Measurements from ENCODE around the gene ESRRG.

Gene ESRRG

DNA sequence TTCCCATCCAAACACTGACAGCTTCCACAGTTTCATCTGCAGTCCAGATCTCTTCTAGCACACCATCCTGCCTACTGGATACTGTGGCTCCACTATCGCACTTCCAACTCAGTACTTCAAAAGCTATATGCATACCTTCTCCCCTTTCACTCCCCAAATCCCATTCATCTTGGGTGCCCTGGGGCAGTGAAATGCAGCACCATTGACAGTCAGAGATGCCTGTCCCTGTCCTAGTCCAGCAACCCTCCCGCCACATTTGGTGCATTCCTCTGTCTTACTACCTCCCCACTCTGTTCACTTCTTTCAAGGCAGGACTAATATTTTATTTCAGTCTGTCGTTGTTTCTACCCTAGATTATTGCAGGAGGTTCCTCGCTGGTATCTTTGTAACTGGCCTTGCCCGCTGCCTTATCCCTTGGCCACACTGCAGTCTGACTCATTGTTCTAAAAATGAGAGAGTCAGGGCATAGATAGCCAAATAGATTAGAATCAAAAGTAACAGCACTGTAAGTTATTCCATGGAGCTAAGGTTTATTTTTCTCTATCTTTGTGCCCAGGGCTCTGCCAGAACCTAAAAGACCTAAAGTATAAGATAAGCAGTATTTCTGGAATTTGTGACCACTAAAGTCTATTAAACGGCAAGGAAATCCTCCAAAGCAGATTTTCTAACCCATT is 96.7 kb downstream of the ESRRG start:
- DNase-seq = no peak

DNA sequence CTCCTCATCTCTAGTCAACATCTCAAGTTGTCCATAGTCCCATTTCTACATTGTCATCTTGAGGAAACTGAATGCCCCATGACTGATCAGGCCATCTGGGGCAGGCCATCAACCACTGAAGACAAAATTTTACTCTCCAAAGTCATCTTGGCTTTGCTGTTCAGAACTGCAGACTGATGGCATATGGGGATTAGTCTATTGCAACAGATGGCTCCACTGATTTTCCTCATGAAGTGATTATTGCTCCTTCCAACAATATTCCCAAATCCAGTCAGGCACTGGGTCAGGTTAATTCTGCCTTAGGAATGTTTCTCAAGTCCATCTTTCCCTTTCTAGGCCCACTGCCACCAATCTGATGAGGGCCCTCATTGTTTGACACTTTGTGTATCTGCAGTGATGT is 101.7 kb downstream of the ESRRG start:
- DNase-seq = no peak

DNA sequence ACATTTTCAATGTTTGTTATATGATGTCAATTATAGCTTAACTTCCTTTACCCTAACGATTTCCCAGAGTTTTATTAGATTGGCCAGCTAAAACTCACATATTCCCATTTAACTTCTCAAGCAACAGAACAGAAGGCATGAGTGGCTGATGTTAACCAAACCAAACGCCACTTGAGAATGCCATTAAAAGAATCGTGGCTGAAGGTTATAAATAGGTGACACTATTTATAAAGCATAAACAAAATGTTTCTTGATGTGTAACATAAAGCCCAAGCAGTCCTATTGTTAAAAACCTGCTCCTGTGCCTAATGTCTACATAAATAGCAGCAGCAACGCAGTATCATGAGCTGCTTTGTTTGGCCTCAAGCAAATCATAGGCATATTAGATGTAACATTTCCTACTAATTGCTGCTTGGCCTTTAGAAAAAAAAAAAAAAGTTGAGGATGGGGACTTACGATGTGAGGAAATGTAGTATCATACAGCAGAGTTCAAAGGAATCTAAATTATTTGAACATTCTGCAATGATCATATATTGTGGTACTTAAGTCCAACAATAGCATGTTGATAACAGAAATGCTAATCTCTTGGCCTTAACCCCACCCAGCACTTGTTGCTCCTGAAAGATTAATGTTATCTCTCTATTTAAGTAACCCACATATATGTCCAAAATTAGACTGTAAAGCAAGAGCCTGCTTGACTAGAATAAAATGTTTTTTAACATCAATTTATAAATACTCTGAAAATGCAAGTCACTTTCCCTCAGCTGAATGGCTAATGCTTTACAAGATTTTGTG is 106.0 kb downstream of the ESRRG start:
- DNase-seq = no peak

DNA sequence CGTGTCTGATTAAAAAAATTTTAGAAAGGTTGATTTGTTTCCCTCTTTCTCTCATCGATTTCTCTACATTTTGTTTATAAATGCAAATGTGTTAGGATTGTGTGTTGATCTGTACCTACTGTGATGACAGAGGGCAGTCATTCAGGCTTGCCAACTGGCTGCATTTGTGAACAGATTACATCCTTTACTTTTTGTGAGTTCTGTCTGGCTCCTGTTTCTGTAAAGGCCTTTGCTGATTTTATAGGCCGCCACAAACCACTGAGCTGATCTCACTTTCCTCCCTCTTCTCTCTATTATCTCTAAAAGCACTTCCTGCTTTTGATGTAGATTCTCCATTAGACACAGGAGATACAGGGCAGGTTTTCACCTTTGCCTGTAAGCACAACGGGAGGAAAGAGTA is 106.8 kb downstream of the ESRRG start:
- DNase-seq = no peak

DNA sequence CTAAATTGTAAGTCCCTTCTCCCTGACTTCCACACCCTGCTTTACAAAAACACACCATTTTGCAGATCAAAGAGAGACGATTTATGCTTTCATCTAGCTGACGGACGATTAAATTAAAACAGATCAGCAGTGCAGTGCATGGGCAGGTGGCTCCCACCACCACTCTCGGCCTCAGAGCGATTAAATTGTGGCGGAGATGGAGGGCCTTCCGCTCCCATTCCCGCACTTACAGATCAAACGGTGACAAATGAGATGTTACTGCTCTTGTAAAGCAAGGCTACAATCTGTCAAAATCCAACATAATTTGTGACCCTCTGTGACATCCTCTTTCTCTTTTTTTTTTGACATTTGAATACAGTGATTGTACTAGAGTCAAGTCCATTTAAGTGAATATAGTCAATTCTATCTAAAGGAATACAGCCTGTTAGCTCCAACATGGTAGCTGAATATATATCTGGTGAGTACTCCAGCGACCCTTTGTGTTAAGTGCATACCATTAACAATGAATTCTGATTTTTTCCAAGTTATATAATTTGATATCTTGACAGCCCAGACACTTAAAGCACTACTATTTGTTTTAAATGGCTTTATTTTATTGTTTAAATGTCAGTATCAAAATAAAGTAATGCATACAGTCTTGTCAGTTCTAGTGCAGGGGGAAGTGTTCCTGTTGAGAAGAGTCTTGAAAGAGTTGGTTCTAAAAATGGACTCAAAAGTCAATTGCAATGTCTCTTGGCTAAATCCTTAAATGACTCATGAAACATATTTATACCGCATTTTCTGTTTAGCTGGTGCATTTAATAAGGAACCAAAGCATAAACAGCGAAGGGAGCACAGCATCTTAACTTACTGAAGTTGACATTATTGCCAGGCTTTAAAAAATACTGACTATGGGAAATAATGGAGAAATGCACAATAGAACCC is 109.0 kb downstream of the ESRRG start:
- peak; percentile 92 for DNase-seq

DNA sequence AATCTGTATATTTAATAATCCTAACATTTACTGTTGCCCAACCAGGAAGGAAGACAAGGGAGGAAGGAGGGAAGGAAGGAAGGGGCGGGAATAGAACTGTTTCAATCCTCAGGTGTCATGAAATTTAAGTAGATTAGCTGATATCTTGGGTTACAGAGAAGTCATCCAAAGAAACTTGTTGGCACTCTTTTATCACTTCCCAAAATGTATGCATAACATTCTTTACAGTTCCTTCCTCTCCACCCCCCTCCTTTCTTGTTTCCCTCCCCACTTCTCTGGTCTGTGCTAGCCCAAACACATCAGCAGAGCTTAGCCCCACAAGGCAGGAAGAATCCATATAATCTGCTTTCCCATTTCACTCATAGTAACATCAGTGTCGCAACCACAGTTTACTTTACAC is 110.9 kb downstream of the ESRRG start:
- DNase-seq = no peak

DNA sequence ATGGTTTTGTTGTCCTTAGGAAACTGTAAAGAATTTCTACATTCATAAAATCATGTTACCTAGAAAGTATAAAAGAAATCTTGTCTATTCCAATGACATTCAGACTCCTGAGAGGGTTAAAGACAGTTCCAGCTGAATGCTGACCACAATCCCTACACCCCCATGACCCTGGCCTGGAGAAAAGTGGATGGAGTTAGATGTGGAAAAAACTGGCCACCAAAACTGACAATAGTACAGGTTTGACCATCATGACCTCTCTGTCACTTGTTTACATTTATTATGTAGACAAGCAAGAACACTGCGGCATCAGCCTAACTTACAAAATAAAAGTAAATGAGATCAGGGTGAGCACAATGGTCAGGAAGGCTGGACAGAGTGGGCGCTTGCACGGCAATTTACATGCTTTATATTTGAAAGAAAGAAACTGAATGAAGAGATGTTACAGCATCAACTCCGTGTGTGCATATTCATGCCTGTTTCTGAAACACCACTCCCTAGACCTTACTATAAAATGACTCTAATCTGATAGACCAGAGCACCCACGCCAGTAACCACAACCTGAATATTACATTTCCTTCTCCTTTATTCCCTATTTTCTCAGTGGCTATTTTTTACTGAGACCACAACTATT is 116.0 kb downstream of the ESRRG start:
- DNase-seq = no peak

DNA sequence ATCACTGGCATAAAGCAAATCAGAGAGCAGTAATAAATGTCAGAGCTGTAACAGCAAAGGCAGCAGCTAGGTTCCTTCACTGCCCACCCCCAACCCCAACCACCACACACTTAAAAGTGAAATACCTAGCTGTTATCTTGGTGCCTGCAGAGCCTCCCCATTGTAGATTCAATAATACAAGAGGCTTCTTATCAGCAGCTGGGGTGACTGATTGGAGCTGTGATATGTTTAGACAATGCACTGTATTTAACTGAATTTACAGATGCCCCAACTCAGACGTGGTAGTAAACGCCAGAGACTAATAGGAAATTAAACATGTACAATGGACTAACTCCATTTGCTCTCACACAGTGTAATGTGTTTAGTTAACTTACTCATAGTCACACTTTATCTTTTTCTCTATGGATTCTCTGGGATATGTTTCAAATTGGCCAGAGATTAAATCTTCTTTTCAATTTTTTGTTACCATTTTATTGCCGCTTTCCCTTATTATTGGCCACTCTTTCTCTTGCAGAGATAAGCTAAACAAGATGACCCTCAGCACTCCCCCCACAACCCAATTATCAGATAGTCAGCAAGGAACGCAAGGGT is 117.1 kb downstream of the ESRRG start:
- DNase-seq = peak; percentile 36

DNA sequence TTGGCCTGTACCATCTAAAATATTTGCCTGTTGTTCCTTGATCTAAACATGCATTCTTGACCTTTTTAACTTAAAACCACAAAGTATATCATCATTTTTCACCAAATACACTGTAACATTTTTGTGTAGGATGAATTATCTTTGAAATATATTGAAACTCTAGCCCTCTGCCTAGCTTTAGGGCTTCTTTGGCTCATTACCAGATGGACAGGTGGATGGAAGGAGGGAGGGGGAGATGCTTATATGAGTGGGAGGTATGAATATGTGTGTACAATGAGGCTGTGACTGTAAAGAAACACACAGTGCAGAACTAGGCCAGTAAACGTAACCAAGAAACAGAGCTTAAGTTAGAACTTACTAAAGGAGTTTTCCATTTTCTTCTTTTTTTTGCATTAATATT is 118.5 kb downstream of the ESRRG start:
- DNase-seq = no peak

DNA sequence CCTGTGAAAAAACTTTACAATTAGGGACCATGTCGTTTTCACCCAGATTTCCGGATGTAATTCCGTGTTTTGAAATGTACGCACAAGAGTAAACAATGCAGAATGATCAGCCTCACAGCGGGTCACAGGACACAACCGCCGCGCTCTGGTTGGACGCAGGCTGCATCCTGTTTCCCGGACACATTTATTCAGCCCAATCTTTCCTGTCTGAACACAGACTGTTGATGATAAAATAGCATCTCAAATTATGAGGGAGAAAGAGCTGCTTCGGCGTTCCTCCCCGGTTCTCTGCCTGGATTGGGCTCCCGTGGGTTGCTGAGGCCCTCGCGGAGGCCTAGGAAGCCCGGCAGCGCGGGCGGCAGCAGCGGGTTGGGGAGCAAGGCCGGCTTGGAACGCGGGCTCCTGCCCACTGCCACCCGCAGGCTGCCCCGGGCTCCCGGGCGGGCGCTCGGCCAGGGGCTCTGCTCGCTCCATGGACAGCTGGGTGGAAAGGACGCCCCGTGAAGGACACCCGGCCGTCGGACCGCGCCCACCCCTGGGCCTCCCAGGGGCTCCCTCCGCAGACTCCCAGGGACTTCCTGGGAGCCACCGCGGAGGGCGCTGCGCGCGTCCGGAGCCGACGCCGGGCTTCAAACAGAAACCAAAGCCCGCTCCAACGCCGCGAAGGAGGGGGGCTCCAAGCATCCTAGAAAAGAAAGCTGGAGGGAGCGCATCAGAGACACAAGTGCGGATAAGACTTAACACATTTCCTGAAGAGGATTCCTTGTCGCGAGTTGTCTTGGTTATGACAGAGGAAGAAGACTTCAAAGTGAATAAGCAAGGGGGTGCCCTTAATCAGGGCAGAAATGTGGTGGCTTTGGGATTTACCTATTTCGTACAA is 122.3 kb downstream of the ESRRG start:
- DNase-seq = peak; percentile 77

DNA sequence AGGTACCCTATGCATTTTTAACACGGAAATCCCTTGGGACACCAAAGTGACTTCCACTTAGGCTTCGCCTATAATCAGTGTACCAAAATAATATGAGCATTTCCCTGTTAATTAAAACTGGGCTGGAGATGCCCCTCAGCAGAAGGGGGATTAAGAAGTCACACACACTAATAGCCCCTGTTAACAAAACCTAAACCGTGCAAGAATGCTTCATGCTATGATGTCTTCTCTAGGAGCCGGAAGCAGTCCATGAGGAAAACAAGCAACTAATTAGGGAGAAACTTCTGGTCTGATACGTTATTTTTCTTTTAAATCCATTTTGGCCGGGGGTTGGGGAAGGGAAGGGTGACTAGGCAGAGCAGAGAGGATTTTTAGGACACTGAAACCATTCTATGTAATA is 123.4 kb downstream of the ESRRG start:
- no peak for DNase-seq

DNA sequence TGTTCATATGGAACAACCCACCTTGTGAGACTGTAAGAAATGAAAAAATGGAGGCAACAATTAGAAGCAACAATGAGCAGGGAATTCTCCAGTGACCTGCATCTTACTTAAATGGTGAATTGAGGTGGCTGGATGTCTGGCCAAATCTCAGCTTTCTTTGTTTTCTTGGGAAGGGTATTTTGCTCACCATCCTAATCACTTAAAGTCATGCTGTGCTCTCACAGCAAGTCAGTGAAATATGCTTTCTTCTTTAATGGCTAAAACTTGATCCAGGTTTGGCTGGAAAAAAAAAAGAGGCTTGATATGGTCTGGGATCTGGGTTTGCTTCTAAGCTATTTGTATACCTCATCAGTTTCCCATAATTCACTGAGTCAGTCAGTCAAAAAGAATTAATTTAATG is 124.8 kb downstream of the ESRRG start:
- DNase-seq = no peak

DNA sequence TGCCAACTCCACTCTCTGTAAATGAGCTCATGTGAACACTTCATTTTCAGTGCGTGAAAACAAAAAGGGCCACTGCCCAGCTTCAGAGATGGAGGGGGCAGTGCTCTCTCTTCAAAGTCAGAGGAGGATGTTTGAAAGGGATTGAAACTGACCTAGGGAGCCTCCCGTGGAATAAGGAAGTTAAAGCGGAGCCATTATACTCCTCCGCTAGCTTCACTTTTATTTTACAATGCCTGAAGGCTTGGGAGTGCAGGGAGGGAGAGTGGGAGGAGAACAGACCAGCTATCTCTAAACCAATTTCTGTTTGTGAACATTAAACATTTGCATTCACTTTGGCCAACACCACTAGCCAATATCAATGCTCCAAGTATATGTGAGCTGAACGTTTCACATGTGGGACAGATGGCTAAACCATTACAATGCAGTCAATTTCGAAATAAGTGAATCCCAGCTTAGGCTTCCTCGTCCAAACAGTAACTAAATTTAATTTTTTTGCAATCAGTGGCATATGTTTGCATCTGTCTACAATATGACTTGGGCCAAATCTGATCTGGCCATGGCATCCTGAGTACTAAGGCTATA is 126.9 kb downstream of the ESRRG start:
- no peak for DNase-seq

DNA sequence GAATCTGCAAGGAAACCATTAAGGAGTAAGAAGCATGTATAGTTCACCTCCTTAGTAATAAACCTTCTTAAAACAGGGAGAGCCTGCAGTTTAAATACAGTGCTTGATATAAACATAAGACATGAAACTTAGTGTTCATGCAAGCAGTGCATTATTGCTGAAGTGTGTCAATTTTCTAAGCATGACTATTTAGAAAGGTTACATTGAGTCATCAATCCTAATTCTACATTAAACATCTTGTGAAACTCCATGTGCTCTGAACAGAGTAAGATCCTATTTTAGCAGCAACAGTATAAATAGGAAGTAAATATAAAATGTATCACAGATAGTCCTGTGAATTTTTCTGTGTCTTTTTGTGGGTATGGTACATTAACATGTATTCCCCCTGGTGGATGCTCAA is 135.5 kb downstream of the ESRRG start:
- no peak for DNase-seq

DNA sequence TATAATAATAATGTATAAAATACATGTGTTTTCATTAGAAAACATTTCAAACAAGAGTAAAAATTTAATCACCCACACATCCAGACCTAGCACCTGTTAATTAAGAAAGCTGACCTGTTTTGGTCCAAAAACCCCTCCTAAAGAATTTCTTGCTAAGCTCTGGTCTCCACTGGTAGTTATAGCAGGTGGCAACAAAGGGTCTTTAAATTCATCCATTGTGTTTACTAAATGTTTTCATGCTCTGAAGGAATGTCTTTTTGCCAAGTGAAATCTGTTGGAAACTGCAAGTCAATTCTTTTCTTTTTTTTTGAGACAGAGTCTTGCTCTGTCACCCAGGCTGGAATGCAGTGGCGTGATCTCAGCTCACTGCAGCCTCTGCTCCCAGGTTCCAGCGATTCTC is 141.1 kb downstream of the ESRRG start:
- DNase-seq = no peak

DNA sequence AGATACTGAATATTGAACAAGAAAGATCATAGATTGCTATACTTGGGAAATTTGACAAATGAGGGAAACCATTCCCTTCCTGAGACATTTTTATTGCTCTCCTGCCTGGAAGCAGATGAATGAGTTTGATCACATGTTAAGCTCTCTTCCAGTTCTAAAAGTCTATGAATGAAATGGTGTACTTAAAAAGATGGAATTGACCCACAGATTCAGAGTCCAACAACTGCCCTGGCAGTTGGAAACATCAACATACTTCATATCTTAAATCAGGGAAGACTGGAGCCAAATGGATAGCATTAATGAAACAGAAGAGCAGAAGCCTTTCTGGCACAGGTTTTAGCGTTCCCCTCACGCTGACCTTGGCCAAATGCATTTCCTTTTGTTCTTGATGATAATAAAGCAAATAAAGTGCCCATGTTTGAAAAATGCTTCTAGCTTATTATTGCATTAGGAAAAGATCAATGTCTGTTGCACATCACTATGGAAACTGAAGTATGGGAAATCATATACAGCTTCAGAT is 142.6 kb downstream of the ESRRG start:
- no peak for DNase-seq

DNA sequence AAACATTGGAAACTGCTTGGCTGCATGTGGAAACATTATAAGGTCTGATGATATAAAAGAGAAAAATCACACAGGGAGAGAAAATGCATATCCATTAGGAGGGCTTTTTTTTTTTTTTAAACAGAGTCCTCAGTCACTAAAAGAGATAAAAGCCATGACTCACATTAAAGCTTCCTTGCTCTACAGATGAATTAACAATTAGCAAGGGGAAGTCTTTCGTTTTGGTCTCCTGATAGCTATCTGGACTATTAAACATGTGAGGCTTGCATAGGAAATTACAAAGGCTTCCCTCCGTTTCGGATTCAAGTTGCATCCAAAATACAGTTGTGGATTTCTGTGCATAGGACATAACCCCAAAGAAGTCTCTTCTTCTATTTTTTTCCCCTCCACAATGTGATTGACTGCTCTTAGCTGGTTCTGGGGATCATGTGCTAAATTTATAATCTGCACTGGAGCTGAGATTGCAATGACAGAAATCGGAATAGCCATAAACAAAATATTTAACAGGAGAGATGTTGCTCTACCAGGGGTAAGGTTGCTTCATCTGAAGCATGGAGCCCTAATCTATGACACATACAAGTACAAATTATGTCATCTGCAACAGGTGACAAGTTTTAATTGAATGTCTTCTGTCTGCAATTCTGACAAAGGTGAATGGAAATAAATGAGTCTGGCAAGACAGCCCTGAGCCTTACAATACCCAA is 146.8 kb downstream of the ESRRG start:
- no peak for DNase-seq

DNA sequence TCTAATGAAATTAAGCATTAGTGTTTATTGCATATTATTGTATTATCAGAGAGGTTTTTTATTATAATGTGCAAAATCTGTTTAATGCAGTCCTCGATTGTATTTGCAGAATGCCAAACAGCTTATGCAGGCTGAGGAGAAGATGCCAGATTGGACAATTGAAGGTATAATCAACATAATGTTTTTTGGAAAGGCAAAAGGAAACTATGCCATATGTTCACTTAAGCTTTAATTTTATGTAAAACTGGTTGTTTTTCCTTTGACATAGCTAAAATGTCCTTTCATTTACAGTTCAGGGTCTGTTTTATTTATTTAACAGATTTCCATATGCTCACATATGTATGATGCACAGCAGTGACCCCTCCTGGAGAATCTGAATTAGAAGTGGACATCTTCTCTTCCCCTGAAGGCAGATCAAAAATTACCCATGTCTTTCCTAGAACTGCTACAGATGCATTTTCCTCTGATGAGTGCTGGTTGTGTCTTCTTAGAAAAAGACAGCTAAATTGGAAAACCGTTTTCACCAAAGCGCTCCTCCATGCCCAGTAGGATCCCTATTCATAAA is 156.5 kb downstream of the ESRRG start:
- no peak for DNase-seq

DNA sequence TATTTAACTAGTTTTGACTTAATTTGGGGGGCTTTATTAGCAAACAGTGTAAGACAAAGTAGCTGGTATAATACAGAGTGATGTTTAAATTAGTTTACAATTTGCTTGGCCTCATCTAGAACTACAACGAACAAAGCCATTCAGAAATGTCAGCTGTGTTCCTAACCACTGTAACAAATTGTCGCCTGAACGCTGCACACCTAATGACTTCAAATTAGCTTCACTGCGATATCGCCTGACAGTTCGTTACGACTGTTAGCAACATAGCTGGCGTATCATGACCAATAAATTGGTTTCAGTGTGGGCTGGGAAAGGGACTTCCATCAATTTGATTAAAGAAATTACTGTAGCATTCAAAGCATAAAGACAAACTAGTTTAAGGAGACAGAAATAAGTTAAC is 160.1 kb downstream of the ESRRG start:
- no peak for DNase-seq

DNA sequence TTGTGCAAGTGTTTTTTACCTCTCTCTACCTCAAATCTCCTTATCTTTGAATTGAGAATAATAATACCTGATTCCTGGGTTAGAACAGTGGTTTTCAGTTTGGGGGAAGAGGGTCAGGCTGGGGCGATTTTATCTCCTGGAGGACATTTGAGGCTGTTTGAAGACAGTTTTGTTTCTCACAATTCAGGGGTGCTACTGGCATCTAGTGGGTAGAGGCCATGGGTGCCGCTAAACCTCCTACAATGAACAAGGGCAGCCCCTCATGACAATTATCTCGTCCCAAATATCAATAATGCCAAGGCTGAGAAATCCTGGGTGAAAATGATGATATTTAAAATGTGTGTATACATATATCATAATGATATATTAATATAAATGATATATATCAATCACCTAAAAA is 160.8 kb downstream of the ESRRG start:
- DNase-seq = no peak

Measured in NCI-H2227 treated with DMSO at 0.1 percent for 48 hours (cell line).